ENCODE measurements around the gene SAMD8. TPM values are rescaled to one million over a fixed set of nuclear protein-coding genes. Genes with fewer than 3 reads are reported as not detected.

SAMD8 gene
- total and polyA plus RNA-seq, 2 of the 8 experiments (the other 6 are each of a cell fraction or from before 2014, with no cell fraction given): 11.7 to 20.9 TPM

- TF ChIP-seq RXRA (IDR thresholded peaks at IDR 0.05; ENCODE audit: insufficient read depth, low read depth, low read length): no peak
- no peak for TF ChIP-seq RFX5 (IDR thresholded peaks at IDR 0.05; ENCODE audit: borderline replicate concordance, low read depth, low read length)
- no peak for TF ChIP-seq TAF1 (IDR thresholded peaks at IDR 0.05; ENCODE audit: low read depth, low read length)
- TF ChIP-seq E2F6 (IDR thresholded peaks at IDR 0.05): no peak
- no peak for TF ChIP-seq CHD7 (IDR thresholded peaks at IDR 0.05; ENCODE audit: insufficient replicate concordance, low read length)
- TF ChIP-seq SIRT6 (IDR thresholded peaks at IDR 0.05; ENCODE audit: low read length): no peak
- no peak for TF ChIP-seq SAP30 (IDR thresholded peaks at IDR 0.05; ENCODE audit: insufficient read depth, insufficient replicate concordance, low read length)
- no peak for TF ChIP-seq SP2 (IDR thresholded peaks at IDR 0.05; ENCODE audit: low read length)
- no peak for TF ChIP-seq TCF12 (IDR thresholded peaks at IDR 0.05; ENCODE audit: low read depth, low read length)
Observed at GRCh38 chr10:75107756-75108683, 3.4 kb upstream of the SAMD8 start (continued).

All from H1 (cell line).